K562 (cell line): Measurements from ENCODE around the gene CD19. TPM values are rescaled to one million over a fixed set of nuclear protein-coding genes. Genes with fewer than 3 reads are reported as not detected.

Experiments used
- FOS ChIP-seq: IDR thresholded peaks from 3 replicates; pipeline ENCODE4 v1.6.1; 2011; ENCODE audit not compliant: insufficient read length; ENCODE audit errors: extremely low read depth
- GABPB1 ChIP-seq: sonication (generic); formaldehyde crosslinking; IDR thresholded peaks from 2 replicates; pipeline ENCODE4 v1.8.0; 2022; ENCODE audit warnings: mild to moderate bottlenecking, missing genetic modification reagents
- HDAC6 ChIP-seq: IDR thresholded peaks from 2 replicates; pipeline ENCODE4 v1.6.1; 2012; ENCODE audit warnings: low read depth, mild to moderate bottlenecking, control low read depth, inconsistent platforms, low read length, moderate library complexity
- HMG20A ChIP-seq: fragments of 450-650 bp; formaldehyde crosslinking; conservative IDR thresholded peaks from 2 replicates; pipeline ENCODE4 v1.4.0; 2020; ENCODE audit warnings: mild to moderate bottlenecking, mixed read lengths
- MGA ChIP-seq: fragments of 450-650 bp; IDR thresholded peaks from 2 replicates; pipeline ENCODE4 v1.6.1; 2016; ENCODE audit warnings: mild to moderate bottlenecking, moderate library complexity
- PHF8 ChIP-seq: fragments of 200-600 bp; sonication (generic); IDR thresholded peaks from 2 replicates; pipeline ENCODE4 v1.6.1; 2012; ENCODE audit warnings: mixed run types, mild to moderate bottlenecking, inconsistent platforms, low read length, moderate library complexity, borderline replicate concordance
- PRPF4 ChIP-seq: fragments of 200-400 bp; formaldehyde crosslinking; IDR thresholded peaks from one replicate; pipeline ENCODE4 v1.6.1; 2017; ENCODE audit warnings: low read length, low read depth, mild to moderate bottlenecking; ENCODE audit not compliant: insufficient read depth, poor library complexity, severe bottlenecking
- RBM17 ChIP-seq: fragments of 200-400 bp; formaldehyde crosslinking; IDR thresholded peaks from 2 replicates; pipeline ENCODE4 v1.6.1; 2017; ENCODE audit warnings: low read depth, mild to moderate bottlenecking, low read length, borderline replicate concordance
- SLC30A9 ChIP-seq: fragments of 250-450 bp; sonication (Bioruptor Pico); IDR thresholded peaks from 2 replicates; pipeline ENCODE4 v1.8.0; 2022; ENCODE audit warnings: mild to moderate bottlenecking, moderate library complexity
- ZFP91 ChIP-seq: sonication (generic); formaldehyde crosslinking; IDR thresholded peaks from 2 replicates; pipeline ENCODE4 v1.8.0; 2022; ENCODE audit warnings: mild to moderate bottlenecking, missing genetic modification reagents
- polyA plus RNA-seq, 8 experiments: library from polyadenylated mRNA; depleted of rRNA in 4 of 8; stranded (reverse) in 5 of 8; unstranded in 3 of 8; fragments of >200 nt; fragmentation: Nextera tagmentation in 2 of 8; fragmentation: Illumina TruSeq in 1 of 8; extraction: Ambion mirVana in 2 of 8; extraction: Trizol in 1 of 8; gene quantifications; 2 replicates each; pipeline versions ENCODE4 v1.2.1 to v1.2.3, GENCODE V29; 2011 to 2014; ENCODE audit warnings: inconsistent platforms in 1 of 8, missing spikeins in 1 of 8
- total RNA-seq, 7 experiments: library from RNA; depleted of rRNA in 6 of 7; stranded (reverse); fragments of >200 nt in 6 of 7; fragmentation: Illumina TruSeq in 2 of 7; extraction: Trizol in 2 of 7; gene quantifications; 2 replicates each; pipeline versions ENCODE4 v1.2.1 to v1.2.3, GENCODE V29; 2011 to 2021; ENCODE audit warnings: low replicate concordance in 1 of 7
- TF ChIP-seq, protein P1 (sequence below), 3 experiments: IDR thresholded peaks in 2 of 3; conservative IDR thresholded peaks in 1 of 3; 2 replicates each; pipeline ENCODE4 v1.5.1; 2011 to 2012; ENCODE audit warnings: low read length in 3 of 3, mild to moderate bottlenecking in 3 of 3, control low read depth in 2 of 3, improper control_type of control experiment in 1 of 3, inconsistent platforms in 1 of 3, low read depth in 1 of 3, mixed read lengths in 1 of 3, moderate library complexity in 1 of 3; ENCODE audit not compliant: insufficient read depth in 2 of 3

Gene CD19
- total and polyA plus RNA-seq, 9 of the 15 experiments (the other 6 are each of a cell fraction or from before 2014, with no cell fraction given), result 0.27 to 3.7 (median 2.0) TPM; not detected in 1

DNA sequence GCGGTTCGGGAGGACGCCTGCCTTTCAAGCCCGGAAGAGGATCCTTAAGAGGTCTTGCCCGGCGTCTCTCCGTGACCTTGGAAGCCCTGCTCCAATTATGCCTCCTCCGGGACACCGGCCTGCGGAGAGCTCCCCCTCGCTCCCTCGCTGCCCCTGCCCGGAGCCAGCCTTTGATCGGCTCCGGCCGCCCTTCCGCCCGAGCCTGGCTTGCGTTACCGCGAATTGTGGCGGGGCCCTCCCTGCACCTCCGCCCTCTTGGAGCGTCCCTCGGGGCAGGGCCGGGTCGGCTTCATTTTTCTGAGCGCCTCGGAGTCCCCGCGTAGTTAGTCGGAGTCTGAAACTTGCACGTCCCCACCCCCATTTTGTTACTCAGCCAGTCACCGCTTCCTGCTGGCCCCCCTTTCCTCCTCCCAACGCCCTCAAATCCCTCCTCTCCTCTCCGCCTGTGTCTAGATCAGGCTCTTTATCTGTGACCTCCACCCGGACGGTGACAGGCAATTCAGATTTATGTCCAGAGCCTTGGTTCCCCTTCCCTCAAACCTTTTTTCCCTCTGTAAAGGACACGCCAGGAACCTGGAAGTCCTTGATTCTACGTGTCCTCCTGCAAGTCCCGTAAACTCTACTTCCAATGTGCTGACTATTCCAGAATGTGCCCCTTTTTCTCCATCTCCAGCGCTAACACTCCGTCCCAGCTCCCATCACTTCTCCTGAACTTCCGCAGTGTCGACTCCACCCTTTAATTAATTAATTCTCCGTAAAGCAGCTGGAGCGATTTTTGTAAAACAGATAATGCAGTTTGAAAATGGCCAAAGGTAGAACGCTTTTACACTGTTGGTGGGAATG is 6.2 kb upstream of the CD19 start (continued):
- TF ChIP-seq MGA, result no peak
- TF ChIP-seq ZFP91 (CRISPR knock-in tag), result no peak
- TF ChIP-seq FOS, result no peak
- TF ChIP-seq, protein P1, sequence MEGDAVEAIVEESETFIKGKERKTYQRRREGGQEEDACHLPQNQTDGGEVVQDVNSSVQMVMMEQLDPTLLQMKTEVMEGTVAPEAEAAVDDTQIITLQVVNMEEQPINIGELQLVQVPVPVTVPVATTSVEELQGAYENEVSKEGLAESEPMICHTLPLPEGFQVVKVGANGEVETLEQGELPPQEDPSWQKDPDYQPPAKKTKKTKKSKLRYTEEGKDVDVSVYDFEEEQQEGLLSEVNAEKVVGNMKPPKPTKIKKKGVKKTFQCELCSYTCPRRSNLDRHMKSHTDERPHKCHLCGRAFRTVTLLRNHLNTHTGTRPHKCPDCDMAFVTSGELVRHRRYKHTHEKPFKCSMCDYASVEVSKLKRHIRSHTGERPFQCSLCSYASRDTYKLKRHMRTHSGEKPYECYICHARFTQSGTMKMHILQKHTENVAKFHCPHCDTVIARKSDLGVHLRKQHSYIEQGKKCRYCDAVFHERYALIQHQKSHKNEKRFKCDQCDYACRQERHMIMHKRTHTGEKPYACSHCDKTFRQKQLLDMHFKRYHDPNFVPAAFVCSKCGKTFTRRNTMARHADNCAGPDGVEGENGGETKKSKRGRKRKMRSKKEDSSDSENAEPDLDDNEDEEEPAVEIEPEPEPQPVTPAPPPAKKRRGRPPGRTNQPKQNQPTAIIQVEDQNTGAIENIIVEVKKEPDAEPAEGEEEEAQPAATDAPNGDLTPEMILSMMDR (IDR thresholded peaks at IDR 0.05 in 2 of 3, conservative IDR thresholded peaks at IDR 0.05 in 1 of 3; ENCODE audit: insufficient read depth in 2 of 3, low read depth in 1 of 3, low read length in 3 of 3), result no peak
- TF ChIP-seq RBM17, result no peak
- TF ChIP-seq HDAC6, result no peak
- no peak for TF ChIP-seq SLC30A9 (CRISPR knock-in tag)
- TF ChIP-seq PRPF4, result no peak
- TF ChIP-seq GABPB1, result peak; percentile 11; the same call in 1 of the 2 replicates
- TF ChIP-seq HMG20A (CRISPR knock-in tag), result no peak
- TF ChIP-seq PHF8, result peak; percentile 85
